Measurements from ENCODE around the gene ITGB3. TPM values are rescaled to one million over a fixed set of nuclear protein-coding genes. Genes with fewer than 3 reads are reported as not detected.

The ITGB3 gene
- polyA plus RNA-seq, 4 donors, result 0.54 to 4.8 (median 2.2) TPM

- 71 to 84% (median 79%) methylated on average over 2 of the region's 2 CpGs for WGBS, 3 donors
- H3K27ac ChIP-seq (ENCODE audit: low read depth in 1 of 3, low read length in 2 of 3), result no peak overlapping the region
- no peak overlapping the region for H3K4me3 ChIP-seq (ENCODE audit: low read depth in 1 of 3, low read length in 3 of 3)
- H3K27me3 ChIP-seq (ENCODE audit: control insufficient read depth in 3 of 3, insufficient read depth in 3 of 3, low read length in 3 of 3), result no peaks in the 10 kb centered on the region
- FAIRE-seq (no peak), DNase-seq (no peak)
- H3K4me1 ChIP-seq (ENCODE audit: control insufficient read depth in 3 of 3, insufficient read depth in 2 of 3, low read depth in 1 of 3, low read length in 2 of 3), result peaks cover 1 to 36% (median 16%) of the 10 kb centered on the region in 3 donors
- peaks cover 0 to 4% (median 0%) of the 10 kb centered on the region in 3 donors for H3K36me3 ChIP-seq (ENCODE audit: control insufficient read depth in 3 of 3, insufficient read depth in 2 of 3, low read depth in 1 of 3, low read length in 3 of 3)
- peaks cover 0 to 13% of the 10 kb centered on the region in 2 donors for H3K9me3 ChIP-seq (ENCODE audit: control insufficient read depth in 2 of 2, insufficient read depth in 1 of 2, low read depth in 1 of 2, low read length in 1 of 2)
Measured at GRCh38 chr17:47270946-47271705, 17.5 kb downstream of the ITGB3 start.

DNA sequence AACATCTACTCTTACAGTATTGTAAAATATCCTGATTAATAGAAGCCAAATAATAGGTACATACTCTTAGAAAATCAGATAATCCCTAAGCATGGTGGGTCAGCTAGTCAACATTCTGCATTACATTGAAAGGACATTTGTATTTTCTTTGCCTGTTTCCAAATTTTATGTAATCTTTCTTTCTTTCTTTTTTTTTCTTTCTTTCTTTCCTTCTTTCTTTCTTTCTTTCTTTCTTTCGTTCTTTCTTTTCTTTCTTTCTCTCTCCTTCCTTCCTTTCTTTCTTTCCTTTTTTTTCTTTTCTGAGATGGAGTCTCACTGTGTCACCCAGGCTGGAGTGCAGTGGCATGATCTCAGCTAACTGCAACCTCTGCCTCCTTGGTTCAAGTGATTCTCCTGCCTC lies 18.9 kb downstream of the ITGB3 start:
- peaks cover 0 to 10% of the 10 kb centered on the region in 2 donors for H3K9me3 ChIP-seq (ENCODE audit: control insufficient read depth in 2 of 2, insufficient read depth in 1 of 2, low read depth in 1 of 2, low read length in 1 of 2)
- H3K36me3 ChIP-seq (ENCODE audit: control insufficient read depth in 3 of 3, insufficient read depth in 2 of 3, low read depth in 1 of 3, low read length in 3 of 3), result peaks cover 0 to 4% (median 0%) of the 10 kb centered on the region in 3 donors
- H3K27ac ChIP-seq (ENCODE audit: low read depth in 1 of 3, low read length in 2 of 3), result no peak overlapping the region
- H3K4me3 ChIP-seq (ENCODE audit: low read depth in 1 of 3, low read length in 3 of 3), result no peak overlapping the region
- H3K4me1 ChIP-seq (ENCODE audit: control insufficient read depth in 3 of 3, insufficient read depth in 2 of 3, low read depth in 1 of 3, low read length in 2 of 3), result peaks cover 1 to 37% (median 17%) of the 10 kb centered on the region in 3 donors
- no peaks in the 10 kb centered on the region for H3K27me3 ChIP-seq (ENCODE audit: control insufficient read depth in 3 of 3, insufficient read depth in 3 of 3, low read length in 3 of 3)
- FAIRE-seq (no peak), DNase-seq (no peak)
- 88 to 90% (median 90%) methylated on average over 1 of the region's 1 CpG for WGBS, 3 donors

DNA sequence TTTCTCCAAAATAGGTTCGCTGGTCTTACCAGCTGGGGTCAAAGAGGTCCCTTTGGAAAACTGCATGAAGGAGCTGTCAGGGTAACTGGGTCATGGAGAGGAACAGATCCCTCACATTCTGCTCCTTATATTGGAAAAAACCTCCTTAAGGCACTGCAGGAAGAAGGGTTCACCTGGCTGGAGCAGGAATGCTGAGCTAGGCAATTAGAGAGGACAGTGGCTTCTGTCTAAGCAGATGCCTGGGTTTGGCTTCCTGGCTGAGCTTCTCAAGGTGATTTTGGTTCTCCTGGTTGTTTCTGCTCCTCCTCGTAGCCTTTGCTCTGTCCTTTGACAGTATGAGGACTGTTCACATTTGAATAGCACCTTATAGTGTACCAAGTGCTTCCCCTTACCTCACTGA lies 19.6 kb downstream of the ITGB3 start:
- no peaks in the 10 kb centered on the region for H3K27me3 ChIP-seq (ENCODE audit: control insufficient read depth in 3 of 3, insufficient read depth in 3 of 3, low read length in 3 of 3)
- H3K36me3 ChIP-seq (ENCODE audit: control insufficient read depth in 3 of 3, insufficient read depth in 2 of 3, low read depth in 1 of 3, low read length in 3 of 3), result peaks cover 0 to 4% (median 0%) of the 10 kb centered on the region in 3 donors
- FAIRE-seq (no peak), DNase-seq (no peak)
- peak overlapping the region in 1 of 3 donors; percentile 17 for H3K27ac ChIP-seq (ENCODE audit: low read depth in 1 of 3, low read length in 2 of 3)
- H3K4me3 ChIP-seq (ENCODE audit: low read depth in 1 of 3, low read length in 3 of 3), result no peak overlapping the region
- H3K4me1 ChIP-seq (ENCODE audit: control insufficient read depth in 3 of 3, insufficient read depth in 2 of 3, low read depth in 1 of 3, low read length in 2 of 3), result peaks cover 1 to 30% (median 18%) of the 10 kb centered on the region in 3 donors
- 87 to 91% (median 89%) methylated on average over 2 of the region's 2 CpGs for WGBS, 3 donors
- peaks cover 0 to 10% of the 10 kb centered on the region in 2 donors for H3K9me3 ChIP-seq (ENCODE audit: control insufficient read depth in 2 of 2, insufficient read depth in 1 of 2, low read depth in 1 of 2, low read length in 1 of 2)

DNA sequence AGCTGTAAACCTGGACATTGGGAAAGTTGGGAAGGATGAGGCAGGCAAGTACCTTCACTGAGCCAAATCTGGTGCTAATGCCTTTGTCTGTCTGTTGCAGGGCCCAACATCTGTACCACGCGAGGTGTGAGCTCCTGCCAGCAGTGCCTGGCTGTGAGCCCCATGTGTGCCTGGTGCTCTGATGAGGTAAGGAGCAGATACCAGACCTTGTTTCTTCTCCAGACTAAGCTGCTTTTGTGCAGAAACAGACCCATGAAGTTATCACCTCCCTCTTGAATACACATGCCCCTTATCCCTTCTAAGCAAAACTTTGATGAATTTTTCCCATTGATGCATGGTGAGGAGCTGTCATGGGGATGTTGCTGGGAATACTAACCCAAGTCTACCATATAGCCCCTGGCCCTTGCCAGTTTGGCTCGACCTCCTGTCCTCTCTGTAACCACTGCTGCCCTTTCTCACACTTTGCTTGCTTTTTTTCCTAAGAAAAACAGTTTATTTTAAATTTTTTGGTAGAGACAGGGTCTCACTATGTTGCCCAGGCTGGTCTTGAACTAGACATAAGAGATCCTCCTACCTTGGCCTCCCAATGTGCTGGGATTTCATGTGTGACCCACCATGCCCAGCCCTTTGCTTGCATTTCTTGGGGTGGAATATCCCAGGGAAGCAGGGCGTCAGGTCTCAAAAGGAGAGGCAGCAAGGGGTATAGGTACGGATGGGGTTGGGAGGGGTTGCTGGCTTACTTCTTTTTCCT lies 20.9 kb downstream of the ITGB3 start:
- WGBS, 3 donors, result 89 to 93% (median 91%) methylated on average over 5 of the region's 5 CpGs
- Histone ChIP-seq H3K36me3 (ENCODE audit: control insufficient read depth in 3 of 3, insufficient read depth in 2 of 3, low read depth in 1 of 3, low read length in 3 of 3) (no peaks in the 10 kb centered on the region), H3K4me1 (ENCODE audit: control insufficient read depth in 3 of 3, insufficient read depth in 2 of 3, low read depth in 1 of 3, low read length in 2 of 3) (peaks cover 0 to 33% (median 21%) of the 10 kb centered on the region in 3 donors), H3K9me3 (ENCODE audit: control insufficient read depth in 2 of 2, insufficient read depth in 1 of 2, low read depth in 1 of 2, low read length in 1 of 2) (no peaks in the 10 kb centered on the region), H3K27ac (ENCODE audit: low read depth in 1 of 3, low read length in 2 of 3) (peak overlapping the region in 2 of 3 donors; percentile 64 to 84), H3K27me3 (ENCODE audit: control insufficient read depth in 3 of 3, insufficient read depth in 3 of 3, low read length in 3 of 3) (no peaks in the 10 kb centered on the region), H3K4me3 (ENCODE audit: low read depth in 1 of 3, low read length in 3 of 3) (no peak overlapping the region)
- DNase-seq (no peak), FAIRE-seq (no peak)

- Histone ChIP-seq H3K9me3 (ENCODE audit: control insufficient read depth in 2 of 2, insufficient read depth in 1 of 2, low read depth in 1 of 2, low read length in 1 of 2) (no peaks in the 10 kb centered on the region), H3K4me1 (ENCODE audit: control insufficient read depth in 3 of 3, insufficient read depth in 2 of 3, low read depth in 1 of 3, low read length in 2 of 3) (peaks cover 0 to 33% (median 25%) of the 10 kb centered on the region in 3 donors), H3K27ac (ENCODE audit: low read depth in 1 of 3, low read length in 2 of 3) (peak overlapping the region in 2 of 3 donors; percentile 64 to 84), H3K4me3 (ENCODE audit: low read depth in 1 of 3, low read length in 3 of 3) (no peak overlapping the region), H3K27me3 (ENCODE audit: control insufficient read depth in 3 of 3, insufficient read depth in 3 of 3, low read length in 3 of 3) (no peaks in the 10 kb centered on the region), H3K36me3 (ENCODE audit: control insufficient read depth in 3 of 3, insufficient read depth in 2 of 3, low read depth in 1 of 3, low read length in 3 of 3) (no peaks in the 10 kb centered on the region)
- no peak for FAIRE-seq
- peak in 1 of 2 donors; percentile 50 for DNase-seq
- WGBS, 3 donors, result 47 to 62% (median 57%) methylated on average over 13 of the region's 13 CpGs
Measured at GRCh38 chr17:47275245-47275984, 21.8 kb downstream of the ITGB3 start.

- WGBS, 3 donors, result 49 to 68% (median 60%) methylated on average over 3 of the region's 3 CpGs
- Histone ChIP-seq H3K27ac (ENCODE audit: low read depth in 1 of 3, low read length in 2 of 3) (peak overlapping the region in 2 of 3 donors; percentile 64 to 84), H3K36me3 (ENCODE audit: control insufficient read depth in 3 of 3, insufficient read depth in 2 of 3, low read depth in 1 of 3, low read length in 3 of 3) (no peaks in the 10 kb centered on the region), H3K9me3 (ENCODE audit: control insufficient read depth in 2 of 2, insufficient read depth in 1 of 2, low read depth in 1 of 2, low read length in 1 of 2) (no peaks in the 10 kb centered on the region), H3K4me3 (ENCODE audit: low read depth in 1 of 3, low read length in 3 of 3) (no peak overlapping the region), H3K4me1 (ENCODE audit: control insufficient read depth in 3 of 3, insufficient read depth in 2 of 3, low read depth in 1 of 3, low read length in 2 of 3) (peaks cover 0 to 33% (median 25%) of the 10 kb centered on the region in 3 donors), H3K27me3 (ENCODE audit: control insufficient read depth in 3 of 3, insufficient read depth in 3 of 3, low read length in 3 of 3) (no peaks in the 10 kb centered on the region)
- DNase-seq (peak; percentile 40 to 56), FAIRE-seq (no peak)
Measured at GRCh38 chr17:47276444-47276843, 22.8 kb downstream of the ITGB3 start.

DNA sequence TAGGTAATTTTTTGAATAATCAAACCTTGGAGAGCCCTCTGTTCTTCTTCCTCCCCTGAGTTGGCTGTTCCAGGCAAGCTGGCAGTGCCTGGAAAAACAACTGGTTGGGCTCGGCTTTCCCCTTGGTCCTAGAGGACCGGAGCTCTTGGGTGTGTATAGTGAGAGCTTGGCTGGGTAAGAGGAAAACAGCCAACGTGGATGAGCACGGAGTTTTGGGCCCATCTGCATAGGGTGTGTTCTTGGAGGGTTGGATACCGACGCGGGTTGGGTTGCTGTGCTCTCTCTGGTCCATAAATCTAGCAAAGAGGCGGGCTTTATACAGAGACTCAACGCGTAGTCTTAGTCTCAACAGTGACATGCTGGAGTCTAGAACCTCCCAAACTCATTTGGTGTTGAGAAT lies 23.2 kb downstream of the ITGB3 start:
- Histone ChIP-seq H3K27ac (ENCODE audit: low read depth in 1 of 3, low read length in 2 of 3) (peak overlapping the region in 2 of 3 donors; percentile 64 to 84), H3K4me3 (ENCODE audit: low read depth in 1 of 3, low read length in 3 of 3) (no peak overlapping the region), H3K36me3 (ENCODE audit: control insufficient read depth in 3 of 3, insufficient read depth in 2 of 3, low read depth in 1 of 3, low read length in 3 of 3) (no peaks in the 10 kb centered on the region), H3K27me3 (ENCODE audit: control insufficient read depth in 3 of 3, insufficient read depth in 3 of 3, low read length in 3 of 3) (no peaks in the 10 kb centered on the region), H3K9me3 (ENCODE audit: control insufficient read depth in 2 of 2, insufficient read depth in 1 of 2, low read depth in 1 of 2, low read length in 1 of 2) (no peaks in the 10 kb centered on the region), H3K4me1 (ENCODE audit: control insufficient read depth in 3 of 3, insufficient read depth in 2 of 3, low read depth in 1 of 3, low read length in 2 of 3) (peaks cover 0 to 33% (median 25%) of the 10 kb centered on the region in 3 donors)
- 35 to 50% (median 39%) methylated on average over 10 of the region's 10 CpGs for WGBS, 3 donors
- FAIRE-seq (no peak), DNase-seq (peak; percentile 33 to 51)

DNA sequence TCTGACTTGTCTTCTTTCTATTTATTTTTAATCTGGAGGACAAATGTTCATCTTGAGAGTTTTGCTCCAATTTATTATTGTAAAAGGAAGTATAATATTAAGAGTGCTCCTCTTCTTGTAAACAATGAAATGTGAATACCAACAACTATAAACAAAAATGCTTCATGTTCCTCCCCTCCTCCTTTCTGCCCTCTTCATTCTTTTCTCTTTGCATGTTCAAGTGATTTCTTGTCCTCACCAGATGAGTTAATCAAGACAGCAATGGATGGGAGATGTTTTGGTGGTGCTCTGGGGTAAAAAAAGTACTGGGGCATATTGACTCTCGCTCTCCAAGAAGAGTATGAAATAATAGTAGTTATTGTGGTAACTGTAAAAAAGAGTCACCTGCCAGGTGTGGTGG lies 24.3 kb downstream of the ITGB3 start:
- FAIRE-seq (no peak), DNase-seq (no peak)
- Histone ChIP-seq H3K36me3 (ENCODE audit: control insufficient read depth in 3 of 3, insufficient read depth in 2 of 3, low read depth in 1 of 3, low read length in 3 of 3) (no peaks in the 10 kb centered on the region), H3K4me3 (ENCODE audit: low read depth in 1 of 3, low read length in 3 of 3) (no peak overlapping the region), H3K9me3 (ENCODE audit: control insufficient read depth in 2 of 2, insufficient read depth in 1 of 2, low read depth in 1 of 2, low read length in 1 of 2) (no peaks in the 10 kb centered on the region), H3K27ac (ENCODE audit: low read depth in 1 of 3, low read length in 2 of 3) (peak overlapping the region in 2 of 3 donors; percentile 17 to 94), H3K27me3 (ENCODE audit: control insufficient read depth in 3 of 3, insufficient read depth in 3 of 3, low read length in 3 of 3) (no peaks in the 10 kb centered on the region), H3K4me1 (ENCODE audit: control insufficient read depth in 3 of 3, insufficient read depth in 2 of 3, low read depth in 1 of 3, low read length in 2 of 3) (peaks cover 0 to 33% (median 25%) of the 10 kb centered on the region in 3 donors)
- 80 to 96% (median 86%) methylated on average over 1 of the region's 1 CpG for WGBS, 3 donors
